Measurements from ENCODE around the gene PPP4R2.

PPP4R2 gene

DNA sequence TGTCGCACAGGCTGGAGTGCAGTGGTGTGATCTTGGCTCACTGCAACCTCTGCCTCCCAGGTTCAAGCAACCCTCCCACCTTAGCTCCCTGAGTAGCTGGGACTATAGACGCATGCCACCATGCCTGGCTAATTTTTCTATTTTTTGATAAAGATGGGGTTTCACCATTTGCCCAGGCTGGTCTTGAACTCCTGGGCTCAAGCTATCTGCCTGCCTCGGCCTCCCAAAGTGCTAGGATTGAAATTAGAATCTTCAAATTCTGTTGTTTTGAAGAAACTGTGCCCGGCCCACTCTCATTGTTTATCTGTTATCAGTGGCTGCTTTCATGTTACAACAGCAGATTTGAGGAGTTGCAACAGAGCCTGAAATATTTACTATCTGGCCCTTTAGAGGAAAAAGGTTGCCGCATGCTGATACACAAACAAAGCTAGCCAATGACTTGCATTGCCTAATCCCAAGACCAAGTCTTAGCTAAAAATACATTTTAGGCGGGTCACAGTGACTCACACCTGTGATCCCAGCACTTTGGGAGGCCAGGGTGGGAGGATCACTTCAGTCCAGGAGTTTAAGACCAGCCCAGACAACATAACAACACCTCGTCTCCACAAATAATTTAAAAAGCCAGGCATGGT, 43.2 kb upstream of the PPP4R2 start:
- DNase-seq (ENCODE audit: low read depth in 2 of 2) = peak; percentile 65 to 66

DNA sequence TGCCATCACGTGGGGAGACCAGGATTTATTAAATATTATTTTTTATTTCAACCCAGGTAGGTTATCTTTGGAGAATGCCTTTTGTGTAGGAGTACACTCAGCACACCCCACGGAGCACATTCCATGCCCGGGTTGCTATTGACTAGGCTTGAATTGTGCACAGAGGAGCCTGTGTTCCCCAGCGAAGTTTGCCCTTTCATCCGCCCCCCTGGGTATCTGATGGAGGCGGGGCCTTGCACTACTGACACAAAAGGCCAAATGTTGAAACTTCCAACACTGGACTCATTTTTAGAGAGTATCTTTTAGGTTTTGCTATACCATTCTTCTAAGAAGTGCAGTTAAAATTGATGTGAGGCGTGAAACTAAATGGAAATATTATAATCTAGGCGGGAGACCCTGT, 39.3 kb upstream of the PPP4R2 start:
- TF ChIP-seq, protein P1, sequence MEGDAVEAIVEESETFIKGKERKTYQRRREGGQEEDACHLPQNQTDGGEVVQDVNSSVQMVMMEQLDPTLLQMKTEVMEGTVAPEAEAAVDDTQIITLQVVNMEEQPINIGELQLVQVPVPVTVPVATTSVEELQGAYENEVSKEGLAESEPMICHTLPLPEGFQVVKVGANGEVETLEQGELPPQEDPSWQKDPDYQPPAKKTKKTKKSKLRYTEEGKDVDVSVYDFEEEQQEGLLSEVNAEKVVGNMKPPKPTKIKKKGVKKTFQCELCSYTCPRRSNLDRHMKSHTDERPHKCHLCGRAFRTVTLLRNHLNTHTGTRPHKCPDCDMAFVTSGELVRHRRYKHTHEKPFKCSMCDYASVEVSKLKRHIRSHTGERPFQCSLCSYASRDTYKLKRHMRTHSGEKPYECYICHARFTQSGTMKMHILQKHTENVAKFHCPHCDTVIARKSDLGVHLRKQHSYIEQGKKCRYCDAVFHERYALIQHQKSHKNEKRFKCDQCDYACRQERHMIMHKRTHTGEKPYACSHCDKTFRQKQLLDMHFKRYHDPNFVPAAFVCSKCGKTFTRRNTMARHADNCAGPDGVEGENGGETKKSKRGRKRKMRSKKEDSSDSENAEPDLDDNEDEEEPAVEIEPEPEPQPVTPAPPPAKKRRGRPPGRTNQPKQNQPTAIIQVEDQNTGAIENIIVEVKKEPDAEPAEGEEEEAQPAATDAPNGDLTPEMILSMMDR (IDR thresholded peaks at IDR 0.05; ENCODE audit: low read depth, low read length) = no peak
- peak in 1 of 2 donors; percentile 22 for DNase-seq (ENCODE audit: low read depth in 2 of 2)
- H3K4me3 ChIP-seq (replicated peaks in 1 of 2; ENCODE audit: low read depth in 2 of 2, low read length in 2 of 2) = no peak overlapping the region

More for the DNA sequence above, 43.2 kb upstream of the PPP4R2 start:
- TF ChIP-seq, protein P1 (IDR thresholded peaks at IDR 0.05; ENCODE audit: low read depth, low read length) = no peak
- H3K4me3 ChIP-seq (replicated peaks in 1 of 2; ENCODE audit: low read depth in 2 of 2, low read length in 2 of 2) = no peak overlapping the region

DNA sequence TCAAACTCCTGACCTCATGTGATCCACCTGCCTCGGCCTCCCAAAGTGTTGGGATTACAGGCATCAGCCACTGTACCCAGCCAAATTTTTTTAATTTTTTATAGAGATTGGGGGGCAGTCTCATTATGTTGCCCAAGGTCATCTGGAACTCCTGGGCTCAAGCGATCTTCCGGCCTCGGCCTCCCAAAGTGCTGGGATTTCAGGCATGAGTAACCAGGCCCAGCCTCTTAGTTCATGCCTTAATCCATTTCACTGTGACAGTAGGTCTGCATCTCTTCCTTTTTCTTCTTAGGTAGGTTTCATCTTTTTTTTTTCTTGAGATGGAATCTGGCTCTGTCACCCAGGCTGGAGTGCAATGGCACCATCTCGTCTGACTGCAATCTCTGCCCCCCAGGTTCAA, 37.3 kb upstream of the PPP4R2 start:
- TF ChIP-seq, protein P1 (IDR thresholded peaks at IDR 0.05; ENCODE audit: low read depth, low read length) = no peak
- no peak overlapping the region for H3K4me3 ChIP-seq (replicated peaks in 1 of 2; ENCODE audit: low read depth in 2 of 2, low read length in 2 of 2)
- DNase-seq (ENCODE audit: low read depth in 2 of 2) = no peak

DNA sequence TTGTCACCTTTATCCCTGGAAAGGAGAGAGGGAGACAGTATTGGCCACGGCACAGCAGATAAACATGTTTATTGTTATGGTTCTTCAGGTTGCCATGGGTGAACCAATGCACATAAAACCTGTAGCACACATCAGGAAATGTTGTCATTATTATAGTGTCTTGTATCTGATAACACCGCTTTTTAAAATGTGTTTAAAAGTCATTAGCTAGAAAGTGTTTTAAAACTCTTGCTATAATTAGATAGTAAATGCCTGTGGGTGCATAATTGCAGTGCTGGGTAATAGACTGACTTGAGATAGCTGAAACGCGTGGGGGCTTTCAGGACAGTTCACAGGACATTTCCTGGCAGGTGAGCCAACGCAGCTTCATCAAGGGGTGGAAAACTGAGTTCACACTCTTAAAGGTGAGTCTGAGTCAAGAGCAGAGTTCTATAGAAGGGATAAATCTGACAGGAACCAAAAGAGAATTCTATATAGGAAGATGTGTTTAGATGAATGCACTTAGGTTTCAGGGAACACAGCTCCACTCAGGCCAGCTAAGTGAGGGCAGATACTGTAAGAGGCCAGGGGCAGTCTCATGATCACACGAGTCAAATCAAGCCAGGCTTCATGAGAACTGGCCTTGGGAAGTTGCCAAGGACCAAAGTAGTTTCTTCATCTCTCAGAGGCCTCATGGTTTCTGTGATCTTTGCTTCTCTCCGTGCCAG, 35.6 kb upstream of the PPP4R2 start:
- H3K4me3 ChIP-seq (replicated peaks in 1 of 2; ENCODE audit: low read depth in 2 of 2, low read length in 2 of 2) = no peak overlapping the region
- DNase-seq (ENCODE audit: low read depth in 2 of 2) = peak; percentile 69 to 92
- TF ChIP-seq, protein P1 (IDR thresholded peaks at IDR 0.05; ENCODE audit: low read depth, low read length) = no peak

DNA sequence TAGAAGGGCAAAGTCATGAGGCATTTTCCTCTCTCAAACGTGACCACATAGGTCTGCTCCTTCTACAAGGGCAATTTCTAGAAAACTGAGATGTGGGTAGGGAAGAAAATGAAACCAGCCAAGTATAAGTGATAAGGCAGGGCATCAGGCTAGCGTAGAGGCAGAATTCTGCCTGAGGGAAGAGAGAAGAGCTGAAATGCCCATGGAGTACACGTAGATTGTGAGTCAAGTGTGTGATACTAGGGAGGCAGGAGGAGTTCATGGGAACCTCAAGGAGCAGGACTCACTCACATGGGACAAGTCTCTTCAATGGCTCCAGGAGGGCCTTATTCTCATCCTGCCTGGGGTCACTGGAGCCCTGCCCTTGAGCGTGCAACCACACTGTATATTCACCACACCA, 34.9 kb upstream of the PPP4R2 start:
- no peak overlapping the region for H3K4me3 ChIP-seq (replicated peaks in 1 of 2; ENCODE audit: low read depth in 2 of 2, low read length in 2 of 2)
- TF ChIP-seq, protein P1 (IDR thresholded peaks at IDR 0.05; ENCODE audit: low read depth, low read length) = no peak
- DNase-seq (ENCODE audit: low read depth in 2 of 2) = no peak

DNA sequence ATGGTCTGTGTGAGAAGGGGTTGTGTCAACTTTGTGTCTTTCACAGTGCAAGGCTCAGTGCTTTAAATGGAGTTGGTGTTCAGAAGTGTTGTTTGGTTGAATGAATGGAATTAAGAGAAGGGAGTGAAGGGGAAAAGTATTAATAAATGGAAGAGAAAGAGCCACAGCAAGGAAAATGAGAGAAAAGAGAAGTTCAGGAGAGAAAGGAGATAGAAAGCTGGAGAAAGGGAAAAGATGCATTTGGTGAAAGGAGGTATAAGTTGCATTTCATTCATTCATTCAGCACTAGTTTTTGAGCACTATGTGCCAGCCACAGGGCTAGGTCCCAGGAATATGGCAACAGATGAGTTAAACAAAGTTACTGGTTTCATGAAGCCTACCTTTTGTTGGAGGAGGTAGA, 34.3 kb upstream of the PPP4R2 start:
- H3K4me3 ChIP-seq (replicated peaks in 1 of 2; ENCODE audit: low read depth in 2 of 2, low read length in 2 of 2) = no peak overlapping the region
- TF ChIP-seq, protein P1 (IDR thresholded peaks at IDR 0.05; ENCODE audit: low read depth, low read length) = no peak
- no peak for DNase-seq (ENCODE audit: low read depth in 2 of 2)
